Activated naive CD8-positive, alpha-beta T cell treated with anti-CD3 and anti-CD28 coated beads, Interleukin-2, amount 50 U/mL, for 24 hours (primary cell): ENCODE results near the gene ADORA2B.

Experiments
- ATAC-seq: fragments of 150-1000 bp; cut with Tn5 transposase; one replicate; pipeline ENCODE4 v1.10.0; 2021
- DNase-seq: peaks from one replicate; pipeline ENCODE4 v3.0.0; 2021
- H3K27ac Mint-ChIP-seq: one replicate; pipeline ENCODE4 v1.8.0; 2021; ENCODE audit warnings: mild to moderate bottlenecking, mixed read lengths
- H3K27me3 Mint-ChIP-seq: one replicate; pipeline ENCODE4 v1.8.0; 2021; ENCODE audit warnings: mixed read lengths
- H3K36me3 Mint-ChIP-seq: one replicate; pipeline ENCODE4 v1.8.0; 2021; ENCODE audit warnings: low read depth, mixed read lengths
- H3K4me1 Mint-ChIP-seq: one replicate; pipeline ENCODE4 v1.8.0; 2021; ENCODE audit warnings: mixed read lengths
- H3K4me3 Mint-ChIP-seq: one replicate; pipeline ENCODE4 v1.8.0; 2021; ENCODE audit warnings: mild to moderate bottlenecking, moderate library complexity, mixed read lengths
- H3K9me3 Mint-ChIP-seq: one replicate; pipeline ENCODE4 v1.8.0; 2021; ENCODE audit warnings: mixed read lengths

ADORA2B gene

GRCh38 chr17:15917021-15917437 lies 27.9 kb upstream of the ADORA2B start:
- H3K4me3 Mint-ChIP-seq = no peak overlapping the region
- no peaks in the 10 kb centered on the region for H3K36me3 Mint-ChIP-seq
- H3K27ac Mint-ChIP-seq = no peak overlapping the region
- DNase-seq (no peak), ATAC-seq (no peak)
- no peaks in the 10 kb centered on the region for H3K4me1 Mint-ChIP-seq
- H3K27me3 Mint-ChIP-seq = peaks cover 10% of the 10 kb centered on the region
- H3K9me3 Mint-ChIP-seq = no peaks in the 10 kb centered on the region

DNA sequence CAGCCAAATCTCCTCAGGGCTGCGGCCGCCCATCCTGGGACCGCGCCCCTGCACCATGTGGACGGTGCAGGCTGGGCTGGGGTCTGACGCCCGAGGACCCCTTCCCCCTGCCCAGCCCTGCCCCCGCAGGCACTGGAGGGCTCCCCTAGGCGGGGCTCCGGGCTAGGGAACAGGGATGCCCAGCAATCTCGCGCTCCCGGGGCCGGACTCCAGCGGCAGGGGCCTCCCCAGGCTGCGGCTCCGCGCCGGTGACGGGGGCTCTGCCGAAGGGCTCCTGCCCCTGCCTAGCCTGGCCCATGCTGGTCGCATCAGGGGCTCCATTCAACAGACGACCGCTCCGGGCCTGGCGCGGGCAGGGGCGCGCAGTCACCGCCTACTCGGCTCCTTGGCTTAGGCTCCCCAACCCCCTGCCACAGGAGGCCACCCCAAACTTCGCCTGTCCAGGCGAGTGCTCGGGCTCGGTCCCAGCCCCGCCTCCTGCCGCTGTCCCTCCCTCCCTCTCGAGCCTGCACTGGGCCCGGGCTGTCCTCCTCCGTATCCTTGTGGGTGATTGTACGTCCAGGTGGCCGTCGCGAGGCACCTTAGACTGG lies 27.4 kb upstream of the ADORA2B start:
- Mint-ChIP-seq H3K27me3 (peaks cover 10% of the 10 kb centered on the region), H3K27ac (no peak overlapping the region), H3K4me3 (no peak overlapping the region), H3K9me3 (no peaks in the 10 kb centered on the region), H3K36me3 (no peaks in the 10 kb centered on the region), H3K4me1 (no peaks in the 10 kb centered on the region)
- ATAC-seq (no peak), DNase-seq (no peak)

DNA sequence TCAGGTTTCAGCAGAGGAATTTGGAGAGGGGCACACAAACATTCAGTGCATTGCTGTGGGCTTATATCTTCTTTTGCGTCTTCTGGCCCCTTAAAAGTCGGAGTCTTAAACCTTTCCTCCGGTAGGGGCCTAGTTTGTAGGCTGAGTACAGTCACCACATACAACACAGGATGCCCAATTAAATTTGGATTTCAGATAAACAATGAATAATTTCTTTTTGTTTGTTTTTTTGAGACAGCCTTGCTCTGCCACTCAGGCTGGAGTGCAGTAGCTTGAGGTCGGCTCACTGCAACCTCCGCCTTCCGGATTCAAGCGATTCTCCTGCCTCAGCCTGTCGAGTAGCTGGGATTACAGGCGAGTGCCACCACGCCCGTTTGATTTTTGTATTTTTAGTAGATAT lies 26.7 kb upstream of the ADORA2B start:
- no peak for DNase-seq
- H3K36me3 Mint-ChIP-seq = no peaks in the 10 kb centered on the region
- H3K27ac Mint-ChIP-seq = no peak overlapping the region

DNA sequence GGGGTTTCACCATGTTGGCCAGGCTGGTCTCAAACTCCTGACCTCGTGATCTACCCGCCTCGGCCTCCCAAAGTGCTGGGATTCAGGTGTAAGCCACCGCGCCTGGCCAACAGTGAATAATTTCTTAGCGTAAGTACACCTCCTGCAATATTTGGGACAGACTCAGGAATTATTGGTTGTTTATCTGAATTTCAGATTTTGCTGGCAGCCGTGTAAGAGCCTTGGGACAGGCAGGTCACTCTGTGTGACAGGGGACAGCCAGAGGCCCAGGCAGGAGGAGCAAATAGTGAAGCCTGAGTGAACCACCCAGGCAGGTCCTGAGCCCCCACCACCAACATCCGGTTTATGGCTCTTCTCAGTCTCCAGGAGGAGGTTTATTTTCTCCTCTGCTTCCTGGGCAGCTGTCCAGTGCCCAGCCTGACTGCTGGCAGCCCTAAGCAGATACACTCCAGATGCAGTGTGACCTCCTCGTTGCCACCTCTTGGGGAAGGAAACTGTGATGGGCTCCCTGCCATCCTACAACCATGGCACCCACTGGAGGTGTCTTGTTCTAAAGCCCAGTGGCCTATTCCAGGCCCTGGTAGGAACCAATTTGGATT lies 26.2 kb upstream of the ADORA2B start:
- H3K4me3 Mint-ChIP-seq = no peak overlapping the region
- ATAC-seq = no peak
- no peak for DNase-seq
- H3K4me1 Mint-ChIP-seq = no peaks in the 10 kb centered on the region
- peaks cover 13% of the 10 kb centered on the region for H3K27me3 Mint-ChIP-seq
- H3K36me3 Mint-ChIP-seq = no peaks in the 10 kb centered on the region
- H3K27ac Mint-ChIP-seq = no peak overlapping the region
- H3K9me3 Mint-ChIP-seq = no peaks in the 10 kb centered on the region

More for the DNA sequence above, 26.7 kb upstream of the ADORA2B start:
- Mint-ChIP-seq H3K9me3 (no peaks in the 10 kb centered on the region), H3K4me3 (no peak overlapping the region), H3K27me3 (peaks cover 10% of the 10 kb centered on the region), H3K4me1 (no peaks in the 10 kb centered on the region)
- no peak for ATAC-seq

DNA sequence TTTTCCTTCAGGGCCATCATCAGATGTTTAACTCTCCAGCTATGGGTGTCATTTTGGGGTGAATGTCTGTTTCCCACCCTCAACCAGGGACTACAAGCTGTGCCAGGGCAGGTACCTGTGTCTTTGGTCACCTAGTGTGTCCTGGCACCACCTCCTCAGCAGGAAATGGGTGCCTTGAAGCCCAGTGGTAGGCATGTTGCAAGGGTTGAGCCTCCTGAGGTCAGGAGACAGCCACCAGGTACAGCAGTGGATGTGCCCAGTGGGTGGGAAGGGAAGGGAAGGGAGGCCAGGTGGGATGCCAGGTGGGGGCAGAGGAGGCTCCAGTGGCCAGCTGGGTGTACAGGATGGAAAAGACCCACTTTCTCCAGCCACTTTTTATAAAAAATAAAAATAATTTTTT lies 25.5 kb upstream of the ADORA2B start:
- DNase-seq = no peak
- Mint-ChIP-seq H3K27ac (no peak overlapping the region), H3K27me3 (peaks cover 15% of the 10 kb centered on the region), H3K4me1 (no peaks in the 10 kb centered on the region), H3K4me3 (no peak overlapping the region), H3K9me3 (no peaks in the 10 kb centered on the region), H3K36me3 (no peaks in the 10 kb centered on the region)
- no peak for ATAC-seq

DNA sequence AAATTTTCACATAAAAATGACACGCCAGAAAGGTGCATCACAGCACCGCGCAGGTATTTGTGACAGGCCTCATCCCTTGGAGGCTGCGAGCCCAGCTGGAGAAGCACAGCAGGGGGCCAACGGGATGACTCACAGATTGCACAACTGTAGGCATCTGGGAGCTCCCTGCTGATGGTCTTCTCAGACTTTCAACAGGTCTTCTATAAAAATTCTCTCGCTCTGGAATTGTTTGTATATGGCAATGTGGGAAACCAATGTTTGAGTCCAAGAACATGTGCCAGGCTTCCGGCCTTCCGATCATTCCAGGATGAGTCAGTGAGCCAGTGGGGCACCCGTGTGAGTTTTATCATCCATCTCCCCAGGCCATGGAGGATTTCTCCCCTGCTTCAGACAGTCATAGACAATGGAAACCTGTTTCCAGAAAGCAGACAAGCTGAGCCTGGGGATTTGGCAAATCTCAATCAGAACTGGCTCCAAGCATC lies 24.1 kb upstream of the ADORA2B start:
- ATAC-seq (no peak), DNase-seq (no peak)
- Mint-ChIP-seq H3K27me3 (peaks cover 15% of the 10 kb centered on the region), H3K4me1 (no peaks in the 10 kb centered on the region), H3K36me3 (no peaks in the 10 kb centered on the region), H3K27ac (no peak overlapping the region), H3K4me3 (no peak overlapping the region), H3K9me3 (no peaks in the 10 kb centered on the region)

DNA sequence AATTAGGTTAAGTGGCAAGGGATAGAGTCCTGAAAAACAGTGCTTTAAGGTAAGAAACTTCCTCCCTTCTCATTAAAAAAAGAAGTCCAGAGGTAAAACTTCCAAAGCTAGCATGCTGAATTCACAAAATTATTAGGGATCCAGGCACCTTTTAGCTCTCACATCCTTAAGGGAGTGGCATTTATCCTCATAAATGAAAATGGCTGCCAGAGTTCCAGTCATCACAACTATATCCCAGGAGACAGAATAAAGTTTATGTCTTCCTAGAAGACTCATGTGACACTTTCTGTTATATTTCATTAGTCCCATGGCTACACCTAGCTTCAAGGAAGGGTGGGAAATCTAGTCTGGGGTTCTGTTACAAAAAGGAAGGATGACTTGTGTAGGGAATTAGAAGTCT lies 23.3 kb upstream of the ADORA2B start:
- H3K27ac Mint-ChIP-seq = no peak overlapping the region
- no peak overlapping the region for H3K4me3 Mint-ChIP-seq
- no peaks in the 10 kb centered on the region for H3K9me3 Mint-ChIP-seq
- H3K27me3 Mint-ChIP-seq = peaks cover 15% of the 10 kb centered on the region
- H3K4me1 Mint-ChIP-seq = no peaks in the 10 kb centered on the region
- ATAC-seq (no peak), DNase-seq (no peak)
- H3K36me3 Mint-ChIP-seq = no peaks in the 10 kb centered on the region

- DNase-seq = no peak
- no peaks in the 10 kb centered on the region for H3K36me3 Mint-ChIP-seq
- H3K27ac Mint-ChIP-seq = no peak overlapping the region
- no peaks in the 10 kb centered on the region for H3K9me3 Mint-ChIP-seq
- peaks cover 15% of the 10 kb centered on the region for H3K27me3 Mint-ChIP-seq
- no peak for ATAC-seq
- H3K4me3 Mint-ChIP-seq = no peak overlapping the region
- no peaks in the 10 kb centered on the region for H3K4me1 Mint-ChIP-seq
Measured at GRCh38 chr17:15922586-15922985, 22.3 kb upstream of the ADORA2B start.

- H3K27me3 Mint-ChIP-seq = peaks cover 16% of the 10 kb centered on the region
- no peak overlapping the region for H3K4me3 Mint-ChIP-seq
- no peak for DNase-seq
- no peaks in the 10 kb centered on the region for H3K9me3 Mint-ChIP-seq
- no peak overlapping the region for H3K27ac Mint-ChIP-seq
- H3K4me1 Mint-ChIP-seq = peaks cover 5% of the 10 kb centered on the region
- H3K36me3 Mint-ChIP-seq = no peaks in the 10 kb centered on the region
- no peak for ATAC-seq
Measured at GRCh38 chr17:15926039-15926740, 18.7 kb upstream of the ADORA2B start.

- DNase-seq (no peak), ATAC-seq (no peak)
- no peak overlapping the region for H3K27ac Mint-ChIP-seq
- no peaks in the 10 kb centered on the region for H3K36me3 Mint-ChIP-seq
- H3K4me1 Mint-ChIP-seq = peaks cover 5% of the 10 kb centered on the region
- H3K27me3 Mint-ChIP-seq = peaks cover 13% of the 10 kb centered on the region
- no peak overlapping the region for H3K4me3 Mint-ChIP-seq
- H3K9me3 Mint-ChIP-seq = no peaks in the 10 kb centered on the region
Measured at GRCh38 chr17:15928286-15928785, 16.6 kb upstream of the ADORA2B start.

GRCh38 chr17:15929941-15930340 lies 15.0 kb upstream of the ADORA2B start:
- Mint-ChIP-seq H3K9me3 (no peaks in the 10 kb centered on the region), H3K4me3 (no peak overlapping the region), H3K4me1 (peaks cover 5% of the 10 kb centered on the region), H3K27ac (no peak overlapping the region), H3K27me3 (peaks cover 8% of the 10 kb centered on the region), H3K36me3 (no peaks in the 10 kb centered on the region)
- ATAC-seq (no peak), DNase-seq (no peak)

DNA sequence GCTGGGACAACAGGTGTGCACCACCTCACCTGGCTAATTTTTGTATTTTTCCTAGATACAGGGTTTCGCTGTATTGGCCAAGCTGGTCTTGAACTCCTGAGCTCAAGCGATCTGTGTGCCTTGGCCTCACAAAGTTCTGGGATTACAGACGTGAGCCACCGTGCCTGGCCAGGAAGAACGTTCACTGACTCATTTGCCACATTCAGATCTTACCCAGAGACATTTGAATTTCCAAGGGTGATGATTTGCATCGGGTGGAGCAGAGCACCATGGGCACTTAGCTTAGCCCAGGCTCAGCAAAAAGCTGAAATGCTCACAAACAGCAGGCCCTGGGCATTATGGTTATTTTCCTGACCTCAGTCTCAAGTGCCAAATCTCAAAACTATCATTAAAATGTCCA lies 14.5 kb upstream of the ADORA2B start:
- no peak for ATAC-seq
- no peaks in the 10 kb centered on the region for H3K36me3 Mint-ChIP-seq
- no peaks in the 10 kb centered on the region for H3K9me3 Mint-ChIP-seq
- no peak overlapping the region for H3K4me3 Mint-ChIP-seq
- H3K27ac Mint-ChIP-seq = no peak overlapping the region
- H3K27me3 Mint-ChIP-seq = peaks cover 8% of the 10 kb centered on the region
- no peak for DNase-seq
- peaks cover 5% of the 10 kb centered on the region for H3K4me1 Mint-ChIP-seq

GRCh38 chr17:15931394-15931793 lies 13.5 kb upstream of the ADORA2B start:
- Mint-ChIP-seq H3K4me1 (peaks cover 5% of the 10 kb centered on the region), H3K4me3 (no peak overlapping the region), H3K9me3 (no peaks in the 10 kb centered on the region), H3K27ac (no peak overlapping the region), H3K27me3 (peaks cover 8% of the 10 kb centered on the region), H3K36me3 (no peaks in the 10 kb centered on the region)
- ATAC-seq = no peak
- no peak for DNase-seq

GRCh38 chr17:15934866-15935265 lies 10.1 kb upstream of the ADORA2B start:
- Mint-ChIP-seq H3K27me3 (peaks cover 2% of the 10 kb centered on the region), H3K4me3 (no peak overlapping the region), H3K27ac (no peak overlapping the region), H3K9me3 (no peaks in the 10 kb centered on the region), H3K36me3 (no peaks in the 10 kb centered on the region), H3K4me1 (no peaks in the 10 kb centered on the region)
- DNase-seq (no peak), ATAC-seq (no peak)

DNA sequence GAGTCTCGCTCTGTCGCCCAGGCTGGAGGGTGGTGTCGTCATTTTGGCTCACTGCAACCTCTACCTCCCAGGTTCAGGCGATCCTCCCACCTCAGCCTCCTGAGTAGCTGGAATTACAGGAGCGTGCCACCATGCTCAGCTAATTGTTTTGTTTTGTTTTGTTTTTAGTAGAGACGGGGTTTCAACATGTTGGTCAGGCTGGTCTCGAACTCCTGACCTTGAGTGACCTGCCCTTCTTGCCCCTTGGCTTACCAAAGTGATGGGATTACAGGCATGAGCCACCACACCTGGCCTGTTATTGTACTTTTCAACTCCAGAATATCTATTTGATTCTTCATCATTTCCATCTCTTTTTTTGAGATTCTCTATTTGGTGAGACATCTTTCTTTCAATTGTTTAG lies 9.0 kb upstream of the ADORA2B start:
- Mint-ChIP-seq H3K36me3 (no peaks in the 10 kb centered on the region), H3K27me3 (peaks cover 2% of the 10 kb centered on the region), H3K4me3 (no peak overlapping the region), H3K27ac (no peak overlapping the region), H3K9me3 (no peaks in the 10 kb centered on the region), H3K4me1 (no peaks in the 10 kb centered on the region)
- ATAC-seq = no peak
- no peak for DNase-seq
